HG02870 (cell line): ENCODE measurements around the gene NEK10.
A peak's percentile ranks its signal among the peaks of the same experiment; 100 is the strongest.

Source experiments
- ATAC-seq: cut with Tn5 transposase; IDR thresholded peaks from one replicate; pipeline ENCODE4 v1.9.1; 2021; ENCODE audit warnings: mild to moderate bottlenecking, moderate library complexity; ENCODE audit not compliant: unreplicated experiment

The NEK10 gene

DNA sequence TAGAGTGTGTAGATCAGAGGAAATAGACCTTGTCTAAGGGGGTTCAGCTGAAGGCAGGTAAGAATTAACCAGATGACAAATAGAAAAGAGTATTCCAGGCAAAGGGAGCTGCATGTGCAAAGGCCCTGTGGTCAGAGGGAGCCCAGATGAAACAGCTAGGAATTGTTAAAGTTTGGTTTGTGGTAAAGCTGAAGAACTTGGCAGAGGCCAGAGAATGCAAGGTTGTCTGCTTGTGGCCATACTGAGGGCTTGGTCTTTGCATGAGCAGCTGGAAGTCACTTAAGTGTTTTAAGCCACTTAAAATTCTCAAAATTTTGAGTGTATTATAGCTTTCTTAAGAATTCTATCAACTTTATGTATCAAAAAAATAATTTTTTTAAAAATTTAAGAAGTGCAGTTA, 116.5 kb downstream of the NEK10 start:
- ATAC-seq = no peak

DNA sequence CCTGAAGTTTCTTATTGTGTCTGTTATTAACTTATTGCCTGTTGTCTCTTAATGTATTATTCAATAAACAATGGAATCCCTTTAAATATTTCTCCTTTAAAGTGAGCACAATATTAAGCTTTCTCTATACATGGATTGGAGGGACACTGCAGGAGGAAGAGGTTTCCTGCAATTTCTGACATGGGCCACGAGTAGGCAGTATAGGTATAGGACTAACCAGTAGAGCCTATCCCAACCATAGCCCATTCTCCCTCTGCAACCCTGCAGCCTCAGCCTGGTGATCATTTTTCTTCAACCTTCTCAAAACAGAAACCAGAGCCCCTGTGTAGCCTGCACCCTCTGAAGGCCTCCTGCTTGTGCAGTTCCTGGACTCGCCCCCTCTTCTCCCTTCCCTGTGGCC, 124.8 kb downstream of the NEK10 start:
- no peak for ATAC-seq

DNA sequence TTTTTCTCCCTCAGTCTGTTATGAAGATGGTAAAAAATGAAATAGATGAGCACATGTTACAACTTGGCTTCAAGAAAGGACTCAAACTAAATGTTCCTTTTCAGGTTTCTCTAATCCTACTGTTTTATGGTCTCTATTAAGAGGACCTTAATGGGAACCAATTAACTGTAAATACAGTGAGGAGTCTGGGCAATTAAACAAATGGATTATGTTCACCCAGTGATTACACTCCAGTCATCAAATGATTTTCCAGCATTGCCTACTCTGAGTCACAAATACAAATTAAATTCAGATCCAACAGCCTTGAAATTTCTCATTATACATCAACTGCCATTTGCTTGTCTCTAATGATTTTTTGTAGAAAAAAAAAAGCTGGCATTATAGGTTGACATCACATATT, 129.2 kb downstream of the NEK10 start:
- no peak for ATAC-seq

DNA sequence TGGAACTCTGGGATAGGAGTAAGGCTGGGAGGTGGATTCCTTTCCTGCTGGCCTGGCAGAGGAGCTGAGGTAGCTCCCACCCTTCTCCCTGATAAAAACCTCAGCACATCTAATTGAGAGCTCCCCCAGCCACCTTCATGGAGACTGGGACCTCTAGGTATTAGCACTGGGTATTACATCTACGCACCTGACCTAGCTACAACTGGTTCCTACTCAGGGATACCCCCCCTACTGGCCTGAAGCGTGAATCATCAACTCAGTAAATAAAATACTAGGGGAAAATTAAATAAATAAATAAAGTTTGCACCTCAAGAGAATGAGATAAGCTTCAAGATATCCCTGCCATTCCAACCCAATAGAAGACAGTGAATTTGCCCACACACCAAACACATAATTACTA, 140.4 kb downstream of the NEK10 start:
- ATAC-seq = peak; percentile 63

DNA sequence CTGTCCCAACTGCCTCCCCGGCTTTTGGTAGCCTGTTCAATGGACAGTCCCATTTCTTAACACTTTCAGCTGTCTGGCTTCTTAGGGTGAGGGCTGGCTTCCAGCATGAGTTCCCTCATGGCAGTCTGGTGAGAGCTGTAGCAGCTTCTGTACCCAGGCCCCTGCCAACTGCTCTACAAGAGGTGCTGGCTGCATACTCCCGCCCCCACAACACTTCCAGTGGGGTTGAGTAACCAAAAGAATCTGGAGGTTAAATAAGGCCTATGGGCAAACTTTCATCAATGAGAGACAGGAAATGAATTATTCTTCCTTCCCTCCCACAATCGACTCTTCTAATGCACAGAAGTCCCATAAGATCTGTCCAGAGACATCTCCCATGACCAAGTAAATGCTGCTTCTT, 145.0 kb downstream of the NEK10 start:
- ATAC-seq = no peak

DNA sequence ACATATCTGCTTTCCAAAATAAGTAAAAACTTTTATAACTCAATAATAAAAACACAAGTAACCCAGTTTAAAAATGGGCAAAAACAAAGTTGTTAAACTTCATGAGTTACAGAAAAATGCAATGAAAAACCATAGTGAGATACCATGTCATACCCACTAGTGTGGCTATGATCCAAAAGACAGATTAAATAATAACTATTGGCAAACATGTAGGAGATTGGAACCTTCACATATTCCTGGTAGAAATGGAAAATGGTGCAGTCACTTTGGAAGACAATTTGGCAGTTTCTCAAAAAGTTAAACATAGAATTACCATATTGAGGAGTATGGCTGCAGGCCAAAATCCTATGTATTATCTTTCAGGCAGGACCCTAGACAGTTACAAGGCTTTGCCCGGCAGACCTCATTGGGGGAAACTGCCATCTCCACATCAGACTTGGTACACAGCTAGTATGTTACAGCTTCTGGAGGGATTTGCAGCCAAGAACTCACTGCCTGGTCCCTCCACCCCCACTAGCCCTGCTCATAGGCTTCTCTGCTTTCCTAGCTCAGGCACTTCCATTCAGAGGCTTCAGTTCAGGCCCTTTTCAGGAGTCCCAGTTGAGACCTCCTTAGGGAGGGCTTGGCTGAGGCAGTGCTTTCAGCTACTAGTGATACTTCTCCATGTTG, 147.8 kb downstream of the NEK10 start:
- ATAC-seq = no peak

DNA sequence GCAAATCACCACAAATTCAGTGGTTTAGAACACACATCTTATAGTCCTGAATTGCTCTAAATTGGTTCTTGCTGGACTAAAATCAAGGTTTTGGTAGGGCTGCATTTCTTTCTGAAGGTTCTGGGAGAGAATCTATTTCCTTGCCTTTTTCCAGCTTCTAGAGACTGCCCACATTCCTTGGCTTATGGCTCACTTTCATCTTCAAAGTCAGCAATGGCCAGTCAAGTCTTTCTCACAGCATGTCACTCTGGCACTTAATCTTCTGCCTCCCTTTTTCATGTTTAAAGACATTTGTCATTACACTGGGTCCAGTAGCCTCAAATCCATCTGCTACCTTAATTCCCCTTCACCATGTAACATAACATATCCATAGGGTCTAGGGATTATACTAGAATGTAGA, 149.0 kb downstream of the NEK10 start:
- no peak for ATAC-seq

DNA sequence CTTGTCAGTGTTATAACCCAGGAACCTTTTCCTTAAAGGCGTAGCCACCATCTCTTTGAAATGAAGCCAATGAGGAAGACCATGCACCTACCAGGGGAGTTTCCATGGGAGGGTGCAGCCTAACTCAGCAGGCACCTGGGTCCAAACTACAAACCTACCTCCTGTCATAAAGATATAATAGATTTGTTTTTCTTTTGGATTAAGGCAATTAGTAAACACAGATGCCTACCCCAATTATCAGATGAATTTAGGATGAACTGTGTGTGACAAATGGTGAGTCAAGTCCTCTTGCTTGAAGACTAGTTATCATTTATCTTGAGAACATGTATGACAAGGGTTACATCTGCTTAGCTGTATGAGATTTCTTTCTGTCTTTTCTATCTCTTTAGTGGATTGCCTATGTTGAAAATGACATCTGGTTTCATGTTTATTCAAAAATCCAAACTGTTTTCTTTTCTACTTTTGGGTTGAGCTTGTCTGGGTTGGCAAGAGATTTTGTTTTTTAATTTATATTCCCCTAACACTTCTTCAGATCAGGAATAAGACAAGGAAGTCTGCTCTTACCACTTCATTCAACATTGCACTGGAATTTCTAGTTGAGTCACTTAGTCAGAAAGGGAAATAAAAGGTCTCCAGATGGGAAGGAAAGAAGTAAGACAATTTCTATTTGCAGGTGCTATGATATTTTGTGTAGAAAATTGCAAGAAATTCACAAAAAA, 149.9 kb downstream of the NEK10 start:
- ATAC-seq = no peak

DNA sequence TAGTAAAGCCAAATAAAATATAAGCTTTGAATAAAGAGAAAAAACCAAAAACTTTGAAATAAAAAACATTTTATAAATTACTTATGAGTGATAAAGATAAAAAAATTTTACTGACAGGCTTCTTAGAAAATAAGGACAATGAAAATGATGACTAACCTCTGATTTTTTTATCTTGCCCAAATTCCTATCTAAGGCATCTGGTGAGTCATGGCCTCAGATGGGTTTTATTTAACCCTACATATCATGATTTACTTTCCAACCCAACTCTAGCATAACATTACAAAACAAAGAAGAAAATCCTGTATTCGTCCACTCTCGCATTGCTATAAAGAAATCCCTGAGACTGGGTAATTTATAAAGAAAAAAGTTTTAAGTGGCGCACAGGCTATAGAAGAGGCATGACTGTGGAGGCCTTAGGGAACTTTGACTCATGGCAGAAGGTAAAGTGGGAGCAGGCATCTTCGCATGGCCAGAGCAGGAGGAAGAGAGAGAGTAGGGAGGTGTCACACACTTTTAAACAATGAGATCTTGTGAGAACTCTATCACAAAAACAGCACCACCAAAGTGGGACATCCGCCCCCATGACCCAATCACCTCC, 152.1 kb downstream of the NEK10 start:
- no peak for ATAC-seq

DNA sequence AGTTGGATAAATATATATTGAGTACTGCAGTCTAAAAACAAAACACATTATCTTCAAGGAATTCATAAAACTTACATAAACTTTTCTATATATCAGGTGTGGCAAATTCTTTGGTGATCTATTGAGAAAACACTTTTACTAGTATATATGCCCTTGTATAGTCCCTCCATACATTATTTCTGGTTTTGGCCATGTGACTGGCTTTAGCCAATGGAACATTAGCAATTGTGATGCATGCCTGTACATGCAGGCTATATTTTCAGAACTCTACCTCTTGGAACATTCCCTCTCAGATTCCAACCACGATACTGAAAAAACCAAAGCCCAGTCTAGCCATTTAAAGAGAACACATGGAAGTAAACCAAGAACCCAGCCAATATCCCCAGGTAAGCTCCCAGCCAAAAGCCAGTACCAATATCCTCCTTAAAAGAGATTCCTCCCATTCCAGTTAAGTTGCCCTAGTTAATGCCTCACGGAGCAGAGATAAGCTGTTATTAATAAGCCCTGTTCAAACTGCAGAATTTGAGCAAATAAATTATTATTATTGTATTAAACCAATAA, 152.8 kb downstream of the NEK10 start:
- ATAC-seq = no peak

DNA sequence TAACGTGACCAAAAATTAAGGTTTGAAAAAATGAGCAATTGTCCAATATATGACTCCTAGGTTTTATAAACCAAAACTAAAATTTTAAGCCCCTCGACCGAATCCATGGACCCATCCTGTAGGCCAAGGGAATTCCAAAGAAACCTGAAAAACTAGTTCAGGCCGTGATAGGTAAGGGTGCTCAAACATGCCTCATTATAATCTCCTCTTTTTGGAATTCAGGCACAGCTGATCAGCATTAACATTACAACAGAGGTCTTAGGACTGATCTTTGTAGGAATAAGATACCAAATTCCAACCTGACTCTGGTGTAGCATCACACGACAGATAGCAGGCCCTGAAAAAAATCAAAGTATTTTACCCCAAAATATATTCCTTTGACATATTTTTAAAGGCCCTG, 155.7 kb downstream of the NEK10 start:
- ATAC-seq = no peak

DNA sequence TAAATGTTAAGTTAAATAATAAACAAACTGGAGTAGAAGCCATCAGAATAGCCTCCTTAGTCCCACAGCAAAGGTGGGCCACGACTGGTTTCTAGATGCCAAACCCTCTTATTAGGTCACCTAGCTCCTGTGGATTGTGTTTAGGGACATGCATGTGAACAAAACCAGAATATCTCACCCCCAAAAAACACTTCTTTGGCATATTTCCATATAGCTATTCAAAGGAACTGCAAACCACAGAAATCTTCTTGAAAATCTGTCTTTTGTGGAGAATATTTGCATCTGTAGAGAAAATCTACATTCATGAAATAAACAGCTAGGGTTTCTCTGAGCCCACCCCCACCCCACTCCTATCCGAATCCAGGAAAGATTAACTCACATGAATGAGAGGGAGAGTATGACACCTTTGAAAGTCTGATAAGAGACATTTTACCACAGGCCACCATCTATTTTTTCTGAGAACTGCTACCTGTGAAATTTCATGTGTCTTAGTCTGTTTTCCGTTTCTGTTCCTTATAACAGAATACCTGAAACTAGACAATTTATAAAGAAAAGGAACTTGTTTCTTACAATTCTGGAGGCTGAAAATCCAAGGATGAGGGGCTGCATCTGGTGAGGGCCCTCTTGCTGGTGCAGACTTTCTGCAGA, 159.4 kb downstream of the NEK10 start:
- peak; percentile 59 for ATAC-seq

DNA sequence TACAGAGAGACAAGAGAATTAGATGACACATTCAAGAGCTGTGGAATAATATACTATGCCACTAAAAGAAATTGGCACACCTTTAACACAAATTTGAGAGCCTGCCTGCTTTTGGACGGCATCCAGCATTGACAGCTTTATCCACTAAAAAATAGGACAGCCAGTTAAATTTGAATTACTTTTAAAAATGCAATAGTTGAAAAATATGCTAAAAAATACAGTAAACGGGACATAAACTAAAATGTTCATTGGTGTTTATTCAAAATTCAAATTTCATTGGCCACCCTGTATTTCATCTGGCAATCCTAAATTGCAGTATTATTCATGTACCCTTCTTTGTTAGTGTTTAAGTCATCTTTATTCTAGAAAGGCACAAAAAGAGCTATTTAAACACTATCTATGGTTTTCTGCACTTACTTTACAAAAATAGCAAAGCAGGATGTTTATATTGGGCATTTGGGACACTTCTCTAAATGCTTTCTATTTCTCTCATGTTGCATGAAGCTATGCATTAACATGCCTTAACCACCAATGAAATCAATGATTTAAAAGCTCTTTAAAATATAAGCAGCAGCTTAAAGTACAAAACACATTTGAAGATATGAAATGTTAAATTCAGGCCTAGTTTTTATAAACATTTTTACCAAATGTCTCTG, 160.1 kb downstream of the NEK10 start:
- no peak for ATAC-seq

DNA sequence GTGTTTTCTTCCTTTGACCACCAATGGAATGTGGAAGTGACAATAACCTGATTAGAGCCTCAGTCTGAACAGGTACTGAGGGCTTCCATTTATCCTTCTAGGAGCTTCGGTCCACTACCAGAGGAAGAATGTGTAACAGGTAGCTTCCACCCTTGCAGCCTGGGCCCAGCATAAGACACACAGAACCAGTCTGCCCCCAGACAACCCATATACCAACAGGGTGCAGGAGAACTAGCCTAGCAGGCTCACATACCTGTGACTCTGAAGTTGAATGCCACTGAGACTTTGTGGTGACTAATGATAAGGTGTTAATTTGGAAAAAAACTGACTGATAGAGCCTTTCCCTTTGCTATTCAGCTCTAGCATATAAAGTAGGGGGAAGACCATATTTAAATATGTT, 166.2 kb downstream of the NEK10 start:
- no peak for ATAC-seq

DNA sequence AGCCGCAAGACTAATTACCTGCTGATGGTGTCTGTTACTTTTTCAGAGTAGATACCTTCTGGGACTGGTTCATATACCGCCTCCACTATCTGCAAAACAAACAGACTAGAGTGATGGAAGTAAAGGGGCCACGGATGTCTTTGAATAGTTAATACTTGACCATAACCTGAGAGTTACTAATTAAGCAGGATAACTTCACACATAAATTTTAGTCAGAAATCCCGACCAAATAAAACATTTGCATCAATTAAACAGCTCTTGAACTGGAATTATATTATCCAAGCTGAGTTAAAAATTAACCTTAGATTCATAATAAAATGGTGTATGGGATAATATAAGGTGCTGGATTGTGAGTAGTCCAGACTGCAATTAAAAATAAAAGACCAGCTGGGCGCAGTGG, 167.7 kb downstream of the NEK10 start:
- ATAC-seq = no peak

DNA sequence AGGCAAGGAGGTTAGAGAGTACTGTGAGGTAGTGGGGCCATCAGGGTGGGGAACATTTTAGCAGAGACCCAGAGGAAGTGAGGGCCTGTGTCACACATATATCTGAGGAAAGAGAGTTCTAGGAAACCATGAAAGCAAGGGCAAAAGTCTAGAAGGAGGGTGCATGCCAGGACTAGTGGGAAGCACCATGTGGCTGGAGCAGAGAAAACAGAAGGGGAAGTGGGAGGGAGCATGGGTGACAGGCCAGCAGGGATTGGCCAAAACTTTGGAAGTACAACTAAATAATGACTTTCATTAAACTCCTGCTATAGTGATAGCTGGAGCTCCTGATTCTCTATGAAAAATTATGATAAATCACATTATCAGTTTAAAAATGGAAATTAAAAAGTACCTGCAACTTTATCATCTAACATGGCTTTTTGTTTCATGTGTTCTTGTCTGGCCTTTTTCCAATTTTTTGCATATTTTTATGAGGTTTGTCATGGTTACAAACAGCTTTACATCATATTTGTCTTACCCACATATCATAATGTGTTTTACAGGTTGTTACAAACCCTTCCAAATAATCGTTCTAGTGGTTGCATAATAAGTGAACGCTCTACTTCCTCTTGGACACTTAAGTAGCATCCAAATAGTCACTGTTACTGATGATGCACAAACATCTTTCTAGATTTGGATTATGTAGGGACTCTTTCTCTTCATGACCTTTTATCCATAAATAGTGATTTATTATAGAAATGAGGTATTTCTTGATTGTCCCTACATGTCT, 168.3 kb downstream of the NEK10 start:
- no peak for ATAC-seq

DNA sequence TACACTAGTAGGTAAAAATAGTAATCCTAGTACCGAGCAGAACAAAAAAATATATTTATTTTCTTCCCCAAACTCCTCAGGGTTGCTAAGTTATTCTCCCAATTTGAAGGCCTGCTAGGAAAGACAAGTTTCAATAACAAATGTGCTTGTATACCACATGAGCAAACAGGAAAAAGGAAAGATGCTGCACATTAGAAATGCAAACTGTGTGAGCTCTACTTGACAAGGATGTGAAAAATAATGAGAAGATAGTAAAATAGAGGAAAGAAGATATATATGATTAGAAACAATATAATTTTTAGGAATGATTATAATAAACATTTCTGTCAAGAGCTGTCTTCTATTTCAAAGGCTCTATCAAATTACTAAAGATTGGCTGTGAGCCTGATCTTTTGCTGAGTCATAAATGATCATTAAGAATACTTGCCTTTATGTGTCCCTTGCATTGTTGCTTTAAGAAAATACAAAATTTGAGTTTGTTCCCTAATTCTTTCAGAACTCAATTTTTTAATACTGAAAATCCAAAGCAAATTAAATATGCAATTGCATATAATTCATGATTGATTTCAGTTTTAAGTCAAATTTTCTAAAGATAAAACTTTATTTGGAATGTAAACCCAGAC, 174.2 kb downstream of the NEK10 start:
- no peak for ATAC-seq

DNA sequence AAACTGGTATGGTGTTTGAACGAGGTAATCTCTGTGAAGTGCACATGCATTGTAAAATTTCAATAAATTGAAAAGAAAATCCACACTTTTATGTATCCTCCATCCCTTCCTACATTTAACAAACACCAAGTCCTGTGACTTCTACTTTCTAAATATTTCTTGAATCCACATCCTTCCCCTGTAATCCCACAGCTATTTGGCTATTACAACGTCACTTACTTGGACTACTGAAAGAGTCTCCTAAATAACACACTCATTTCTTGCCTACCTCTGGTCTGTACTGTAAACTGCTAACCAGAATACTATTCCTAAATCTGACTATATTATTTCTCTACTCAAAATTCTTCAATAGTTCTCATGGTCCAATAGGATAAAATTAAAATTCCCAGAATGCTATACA, 176.1 kb downstream of the NEK10 start:
- no peak for ATAC-seq

DNA sequence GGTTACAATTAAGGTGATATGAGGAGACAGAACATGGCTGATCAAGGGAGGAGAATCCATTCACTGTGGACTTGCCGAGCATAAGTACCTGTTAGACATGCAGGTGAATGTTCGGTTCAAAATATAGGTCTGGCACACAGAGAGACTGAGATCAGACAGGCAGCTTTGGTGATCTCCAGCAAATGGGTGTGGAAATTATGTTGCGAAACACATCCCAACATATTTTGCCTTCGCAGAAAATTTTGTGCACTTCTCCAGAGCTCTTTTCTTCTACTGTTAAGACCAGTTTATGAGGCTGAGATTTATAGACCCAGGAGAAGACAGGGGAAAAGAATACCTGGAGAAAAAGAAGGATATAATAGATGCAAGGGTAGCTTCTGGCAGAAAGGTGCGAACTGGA, 183.2 kb downstream of the NEK10 start:
- no peak for ATAC-seq
